ENCODE results near the gene ZNF865.

GRCh38 chr19:55643887-55644176 lies 38.4 kb downstream of the ZNF865 start:
- TF ChIP-seq CTCF (IDR thresholded peaks at IDR 0.05; ENCODE audit: control extremely low read depth in 1 of 3, insufficient read depth in 1 of 3, low read depth in 1 of 3, low read length in 3 of 3), result no peak
- TF ChIP-seq POLR2A (IDR thresholded peaks at IDR 0.05; ENCODE audit: control extremely low read depth in 1 of 2, low read depth in 2 of 2, low read length in 2 of 2), result no peak
- no peak for TF ChIP-seq ASH2L (IDR thresholded peaks at IDR 0.05; ENCODE audit: low read length)
- TF ChIP-seq KDM4A (IDR thresholded peaks at IDR 0.05; ENCODE audit: low read depth, low read length, severe bottlenecking), result no peak
- TF ChIP-seq EGR1 (IDR thresholded peaks at IDR 0.05; ENCODE audit: borderline replicate concordance, low read depth, low read length), result no peak
- no peak for TF ChIP-seq ATF3 (IDR thresholded peaks at IDR 0.05; ENCODE audit: insufficient read depth, low read depth, low read length)
- TF ChIP-seq TAF1 (IDR thresholded peaks at IDR 0.05; ENCODE audit: low read depth, low read length), result no peak
- TF ChIP-seq MAX (IDR thresholded peaks at IDR 0.05), result 0 out of 2 replicates have a peak, but pooled peaks have one; percentile 30

Measured in H1 (cell line).